PC-3 (cell line): ENCODE measurements around the gene SPATA6L. TPM values are rescaled to one million over a fixed set of nuclear protein-coding genes. Genes with fewer than 3 reads are reported as not detected.

Experiments
- ATAC-seq: fragments of 200-7000 bp; cut with Tn5 transposase; 2 replicates; pipeline ENCODE4 v1.9.1; 2020; ENCODE audit warnings: mild to moderate bottlenecking, moderate library complexity
- BruUV-seq: library from RNA; stranded (reverse); fragments of 400-500 nt; replicated peaks from 2 replicates; lab custom pipeline; 2021; lab: Mats Ljungman, UMichigan
- CTCF ChIA-PET: fragments of 300-600 bp; sonication (Branson Sonifier 250); formaldehyde crosslinking; loops from one replicate; lab custom pipeline; 2022; ENCODE audit warnings: antibody characterized with exemption; lab: Charles Lee
- POLR2A ChIA-PET: fragments of 300-600 bp; sonication (Branson Sonifier 250); formaldehyde crosslinking; loops from one replicate; lab custom pipeline; 2022; ENCODE audit warnings: antibody characterized with exemption; ENCODE audit not compliant: unreplicated experiment; lab: Charles Lee
- DNase-seq: peaks from one replicate; pipeline ENCODE4 v3.0.0-alpha.2; 2015
- H2AFZ ChIP-seq: fragments of 300-600 bp; sonication (generic); 2 replicates; pipeline ENCODE4 v1.6.0; 2016; ENCODE audit warnings: antibody characterized with exemption, low read length
- H3F3A ChIP-seq: fragments of 300-600 bp; sonication (generic); one replicate; pipeline ENCODE4 v1.6.0; 2017; ENCODE audit warnings: antibody characterized with exemption, low read length, control low read depth, mild to moderate bottlenecking; ENCODE audit not compliant: unreplicated experiment
- H3K27ac ChIP-seq: fragments of 300-600 bp; sonication (generic); 2 replicates; pipeline ENCODE4 v1.5.1; 2016; ENCODE audit warnings: mild to moderate bottlenecking, low read length
- H3K27me3 ChIP-seq: fragments of 300-600 bp; sonication (generic); 2 replicates; pipeline ENCODE4 v1.6.1; 2016; ENCODE audit warnings: low read length, mixed read lengths
- H3K36me3 ChIP-seq: fragments of 300-600 bp; sonication (generic); 2 replicates; pipeline ENCODE4 v1.6.1; 2016; ENCODE audit warnings: low read depth, mixed run types, low read length, mixed read lengths
- H3K4me1 ChIP-seq: fragments of 300-600 bp; sonication (generic); 2 replicates; pipeline ENCODE4 v1.5.1; 2016; ENCODE audit warnings: low read length; ENCODE audit not compliant: insufficient read depth
- H3K4me2 ChIP-seq: fragments of 300-600 bp; sonication (generic); 2 replicates; pipeline ENCODE4 v1.6.0; 2016; ENCODE audit warnings: low read length
- H3K4me3 ChIP-seq: fragments of 300-600 bp; sonication (generic); 2 replicates; pipeline ENCODE4 v1.5.1; 2016; ENCODE audit warnings: mild to moderate bottlenecking, low read length, mixed read lengths
- H3K79me2 ChIP-seq: fragments of 300-600 bp; sonication (generic); 2 replicates; pipeline ENCODE4 v1.6.1; 2017; ENCODE audit warnings: low read length, mixed read lengths
- H3K9ac ChIP-seq: fragments of 300-600 bp; sonication (generic); 2 replicates; pipeline ENCODE4 v1.6.0; 2016; ENCODE audit warnings: mild to moderate bottlenecking, low read length
- H3K9me2 ChIP-seq: fragments of 300-600 bp; sonication (generic); replicated peaks from 2 replicates; pipeline ENCODE4 v1.6.1; 2016; ENCODE audit warnings: mixed run types, low read length, mixed read lengths
- H3K9me3 ChIP-seq: fragments of 300-600 bp; sonication (generic); 2 replicates; pipeline ENCODE4 v1.6.1; 2016; ENCODE audit warnings: low read length, mixed read lengths
- H4K20me1 ChIP-seq: fragments of 300-600 bp; sonication (generic); 2 replicates; pipeline ENCODE4 v1.6.1; 2016; ENCODE audit warnings: low read length, mixed read lengths
- EZH2 ChIP-seq: fragments of 300-600 bp; sonication (generic); IDR thresholded peaks from one replicate; pipeline ENCODE4 v1.6.1; 2017; ENCODE audit warnings: antibody characterized with exemption, mild to moderate bottlenecking, low read length; ENCODE audit not compliant: unreplicated experiment
- EZH2phosphoT487 ChIP-seq: fragments of 300-600 bp; sonication (generic); IDR thresholded peaks from 2 replicates; pipeline ENCODE4 v1.6.1; 2018; ENCODE audit warnings: mild to moderate bottlenecking, antibody characterized with exemption, low read length, borderline replicate concordance
- intact Hi-C: fragments of 100-400 bp; cut with micrococcal nuclease; formaldehyde crosslinking; loops from 2 replicates; pipeline ENCODE4 v1.9.0; 2023
- total RNA-seq: library from RNA; depleted of rRNA; stranded (reverse); fragments of >200 nt; gene quantifications from 2 replicates; pipeline ENCODE4 v1.2.3, GENCODE V29; 2014
- TF ChIP-seq, protein P1 (sequence below): fragments of 300-600 bp; sonication (generic); conservative IDR thresholded peaks from 2 replicates; pipeline ENCODE4 v1.5.1; 2017; ENCODE audit warnings: antibody characterized with exemption, low read depth, mild to moderate bottlenecking, low read length

SPATA6L gene
- total RNA-seq, 1 experiment from 2014 or later = not detected

DNA sequence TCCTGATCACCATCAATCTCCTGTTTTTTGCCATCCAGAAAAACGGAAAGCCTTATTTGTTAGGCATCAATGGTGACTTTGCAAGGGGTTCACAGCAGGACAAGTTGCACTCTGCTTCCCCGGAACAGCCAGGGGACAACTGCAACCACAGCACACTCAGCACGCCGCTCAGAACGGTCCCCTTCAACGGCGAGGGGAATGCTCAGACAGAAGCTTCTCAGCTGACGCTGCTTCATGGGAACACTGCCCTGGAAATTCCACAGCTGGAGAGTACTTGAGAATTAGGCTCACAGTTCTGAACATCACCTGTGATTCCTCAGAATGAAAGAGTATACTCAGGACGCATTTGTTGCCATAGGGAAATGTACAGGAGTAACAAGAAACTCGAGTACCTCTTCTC lies 44.3 kb downstream of the SPATA6L start:
- BruUV-seq = no TSS peak
- H3K4me3 ChIP-seq = no peak overlapping the region
- TF ChIP-seq, protein P1, sequence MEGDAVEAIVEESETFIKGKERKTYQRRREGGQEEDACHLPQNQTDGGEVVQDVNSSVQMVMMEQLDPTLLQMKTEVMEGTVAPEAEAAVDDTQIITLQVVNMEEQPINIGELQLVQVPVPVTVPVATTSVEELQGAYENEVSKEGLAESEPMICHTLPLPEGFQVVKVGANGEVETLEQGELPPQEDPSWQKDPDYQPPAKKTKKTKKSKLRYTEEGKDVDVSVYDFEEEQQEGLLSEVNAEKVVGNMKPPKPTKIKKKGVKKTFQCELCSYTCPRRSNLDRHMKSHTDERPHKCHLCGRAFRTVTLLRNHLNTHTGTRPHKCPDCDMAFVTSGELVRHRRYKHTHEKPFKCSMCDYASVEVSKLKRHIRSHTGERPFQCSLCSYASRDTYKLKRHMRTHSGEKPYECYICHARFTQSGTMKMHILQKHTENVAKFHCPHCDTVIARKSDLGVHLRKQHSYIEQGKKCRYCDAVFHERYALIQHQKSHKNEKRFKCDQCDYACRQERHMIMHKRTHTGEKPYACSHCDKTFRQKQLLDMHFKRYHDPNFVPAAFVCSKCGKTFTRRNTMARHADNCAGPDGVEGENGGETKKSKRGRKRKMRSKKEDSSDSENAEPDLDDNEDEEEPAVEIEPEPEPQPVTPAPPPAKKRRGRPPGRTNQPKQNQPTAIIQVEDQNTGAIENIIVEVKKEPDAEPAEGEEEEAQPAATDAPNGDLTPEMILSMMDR = no peak
- TF ChIP-seq EZH2 = no peak
- TF ChIP-seq EZH2phosphoT487 = no peak
- H3K36me3 ChIP-seq = no peaks in the 10 kb centered on the region
- H4K20me1 ChIP-seq = no peaks in the 10 kb centered on the region
- ChIA-PET CTCF (no interaction called here), POLR2A (no interaction called here)
- H3K9ac ChIP-seq = no peak overlapping the region
- H2AFZ ChIP-seq = no peak overlapping the region
- DNase-seq (no peak), ATAC-seq (no peak)
- no peaks in the 10 kb centered on the region for H3K9me3 ChIP-seq
- no peak overlapping the region for H3K27ac ChIP-seq
- no peaks in the 10 kb centered on the region for H3K9me2 ChIP-seq
- no peak overlapping the region for H3K4me2 ChIP-seq
- H3K27me3 ChIP-seq = no peaks in the 10 kb centered on the region
- no peaks in the 10 kb centered on the region for H3K79me2 ChIP-seq
- intact Hi-C loops = no loop called here
- no peaks in the 10 kb centered on the region for H3K4me1 ChIP-seq
- no peaks in the 10 kb centered on the region for H3F3A ChIP-seq

DNA sequence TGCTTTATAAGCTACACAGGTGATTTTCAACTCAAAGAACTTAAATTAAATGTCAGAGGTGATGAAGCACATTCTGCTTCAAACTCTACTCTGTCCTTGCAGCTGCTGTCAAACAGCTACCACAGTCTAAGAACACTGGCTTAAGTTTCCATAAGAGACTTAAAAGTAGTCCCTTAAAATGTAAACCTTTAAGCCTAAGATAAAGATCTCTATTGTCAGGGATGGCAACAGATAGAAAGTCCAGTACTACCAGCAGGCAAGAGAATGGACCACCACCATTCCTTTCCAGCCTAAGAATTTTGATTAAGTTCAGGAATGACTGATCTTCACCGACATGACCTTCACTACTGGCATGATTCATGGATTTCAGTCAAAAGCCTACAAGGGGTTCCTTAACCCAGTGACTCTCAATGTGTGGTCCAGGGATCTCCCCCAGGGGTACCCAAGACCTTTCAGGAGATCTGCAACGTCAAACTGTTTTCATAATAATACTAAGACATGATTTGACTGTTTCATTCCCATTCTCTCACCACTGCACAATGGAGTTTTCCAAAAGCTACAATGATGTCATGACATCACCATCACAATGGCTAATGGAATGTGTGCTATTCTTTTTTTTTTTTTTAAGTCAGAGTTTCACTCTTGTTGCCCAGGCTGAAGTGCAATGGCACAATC lies 45.3 kb downstream of the SPATA6L start:
- no TSS peak for BruUV-seq
- CTCF ChIA-PET = no interaction called here
- H3K4me2 ChIP-seq = no peak overlapping the region

More for the DNA sequence above, 45.3 kb downstream of the SPATA6L start:
- H2AFZ ChIP-seq = no peak overlapping the region
- H3K36me3 ChIP-seq = no peaks in the 10 kb centered on the region
- no peaks in the 10 kb centered on the region for H3K79me2 ChIP-seq
- no peak overlapping the region for H3K4me3 ChIP-seq
- no peak overlapping the region for H3K9ac ChIP-seq
- H3F3A ChIP-seq = no peaks in the 10 kb centered on the region
- no peaks in the 10 kb centered on the region for H3K9me3 ChIP-seq
- H3K9me2 ChIP-seq = no peaks in the 10 kb centered on the region
- POLR2A ChIA-PET = no interaction called here
- ATAC-seq (no peak), DNase-seq (no peak)
- intact Hi-C loops = no loop called here
- no peaks in the 10 kb centered on the region for H4K20me1 ChIP-seq
- no peaks in the 10 kb centered on the region for H3K27me3 ChIP-seq
- H3K27ac ChIP-seq = no peak overlapping the region
- H3K4me1 ChIP-seq = no peaks in the 10 kb centered on the region
- no peak for TF ChIP-seq EZH2phosphoT487
- TF ChIP-seq EZH2 = no peak
- TF ChIP-seq, protein P1 = no peak
